Right cardiac atrium (tissue), 5 donors: ENCODE measurements around the gene LDB3. TPM values are rescaled to one million over a fixed set of nuclear protein-coding genes. Genes with fewer than 3 reads are reported as not detected.
A peak's percentile ranks its signal among the peaks of the same experiment; 100 is the strongest.

Experiments
- ATAC-seq, 2 donors: fragments of 200-7000 bp; cut with Tn5 transposase; one replicate each; pipeline versions ENCODE4 v1.8.0 to v1.9.1; 2020; ENCODE audit warnings: moderate library complexity in 2 of 2, mild to moderate bottlenecking in 1 of 2
- DNase-seq, 3 donors: peaks; one replicate each; pipeline ENCODE4 v3.0.0-alpha.2; 2020
- H3K27ac ChIP-seq: one replicate; pipeline ENCODE4 v1.5.1; 2013; ENCODE audit warnings: mild to moderate bottlenecking, low read length, control low read depth, moderate library complexity
- H3K27me3 ChIP-seq: one replicate; pipeline ENCODE4 v1.6.1; 2013; ENCODE audit not compliant: control insufficient read depth, insufficient read depth
- H3K4me1 ChIP-seq: one replicate; pipeline ENCODE4 v1.6.1; 2013; ENCODE audit warnings: low read length; ENCODE audit not compliant: control insufficient read depth, insufficient read depth
- H3K4me3 ChIP-seq: one replicate; pipeline ENCODE4 v1.5.1; 2013; ENCODE audit warnings: low read length, control low read depth
- H3K9me3 ChIP-seq: one replicate; pipeline ENCODE4 v1.6.1; 2013; ENCODE audit warnings: low read length; ENCODE audit not compliant: control insufficient read depth
- WGBS: extraction: QIAGEN DNeasy Blood & Tissue Kit; methylation state at CpG from one replicate; pipeline ENCODE4 v1.1.7; 2013; 5-methylcytosine and 5-hydroxymethylcytosine counted together
- intact Hi-C, 4 donors: fragments of 100-400 bp; cut with DNase I; formaldehyde crosslinking; loops; one replicate each; pipeline versions ENCODE4 v1.11.0 to v1.14.0; 2022 to 2023
- polyA plus RNA-seq: library from polyadenylated mRNA; stranded (reverse); fragments of 200-250 nt; gene quantifications from one replicate; pipeline ENCODE4 v1.2.3, GENCODE V29; 2013
- total RNA-seq, 4 donors: library from RNA; stranded (reverse); fragmentation: NEBNext Ultra II Directional; extraction: Animal tissue kit (Norgen Biotek cat#: 25700); gene quantifications; one replicate each; pipeline ENCODE4 v1.2.1, GENCODE V29; 2021
- donor health status: healthy with polysubstance abuse.
- donor health status: DM: no; HTN: yes; CAD: no.
- donor health status: DM: no; HTN: no; CAD: no.
- donor health status: DM: no; HTN: yes; CAD: no; lungs with severe emphysema.
- donor health status: DM: yes; HTN: yes; CAD: no.

Gene LDB3
- total and polyA plus RNA-seq, 5 donors: 738 to 1,223 (median 953) TPM

DNA sequence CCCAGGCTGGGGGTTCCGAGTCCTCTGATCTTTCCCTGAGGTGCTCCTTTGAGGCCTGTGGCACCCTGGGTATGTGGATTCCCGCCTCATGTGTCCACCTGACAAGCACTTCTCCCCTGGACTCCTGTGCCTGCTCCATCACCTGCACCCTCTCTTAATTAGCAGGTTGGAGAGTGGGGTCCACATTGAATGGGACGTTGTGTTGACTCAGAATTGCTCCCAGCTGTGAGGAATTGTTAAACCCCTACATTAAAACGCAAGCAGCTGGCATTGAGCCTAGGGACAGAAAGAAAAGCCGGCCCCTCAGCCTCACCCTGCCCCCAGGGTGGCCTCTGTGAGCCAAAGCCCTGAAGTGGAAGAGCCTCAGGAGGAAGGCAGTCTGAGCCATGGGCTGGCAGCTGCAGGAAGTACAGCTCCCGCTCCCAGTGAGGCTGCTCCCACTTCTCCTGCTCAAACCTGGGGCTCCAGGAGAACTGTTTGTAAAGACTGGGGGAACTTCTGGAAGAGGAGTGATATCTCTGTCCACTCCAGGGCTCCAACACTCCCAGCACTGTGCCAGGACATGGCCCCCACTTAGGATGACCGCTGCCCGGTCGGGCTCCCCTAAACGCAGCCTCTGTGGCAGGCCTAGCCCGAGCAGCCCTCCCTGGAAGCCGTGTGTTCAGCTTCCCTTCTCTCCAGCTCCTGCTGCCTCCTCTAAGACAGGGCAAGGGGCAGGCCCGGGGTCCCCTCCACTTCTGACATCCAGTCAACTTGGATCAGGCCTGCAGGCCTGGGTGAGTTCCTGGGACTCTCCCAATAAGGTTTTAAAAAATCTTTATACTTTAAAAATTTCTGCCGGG lies 15.7 kb upstream of the LDB3 start:
- DNase-seq: peak in 1 of 3 donors; percentile 55
- peaks cover 12% of the 10 kb centered on the region for H3K4me1 ChIP-seq
- no peak overlapping the region for H3K4me3 ChIP-seq
- WGBS: 69% methylated on average over 14 of the region's 14 CpGs
- no peaks in the 10 kb centered on the region for H3K27me3 ChIP-seq
- intact Hi-C loops: no loop called here
- no peaks in the 10 kb centered on the region for H3K9me3 ChIP-seq
- no peak for ATAC-seq
- no peak overlapping the region for H3K27ac ChIP-seq

DNA sequence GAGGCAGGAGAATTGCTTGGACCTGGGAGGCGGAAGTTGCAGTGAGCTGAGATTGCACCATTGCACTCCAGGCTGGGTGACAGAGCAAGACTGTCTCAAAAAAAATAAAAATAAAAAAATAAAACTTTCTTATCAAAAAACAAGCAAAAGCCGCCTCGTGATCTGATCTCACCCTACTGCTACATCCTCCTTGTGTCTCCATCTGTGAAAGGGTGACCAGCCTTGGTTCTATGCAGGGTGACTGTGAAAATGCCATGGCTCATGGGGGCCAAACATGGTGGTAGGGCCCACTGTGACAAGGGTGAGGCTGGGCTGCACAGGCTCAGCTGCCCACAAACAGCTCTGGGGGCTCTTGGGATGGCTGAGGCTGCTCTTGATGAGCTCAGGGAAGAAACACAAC lies 14.9 kb upstream of the LDB3 start:
- no peak for ATAC-seq
- Histone ChIP-seq H3K4me3 (no peak overlapping the region), H3K9me3 (no peaks in the 10 kb centered on the region), H3K4me1 (peaks cover 12% of the 10 kb centered on the region), H3K27me3 (no peaks in the 10 kb centered on the region), H3K27ac (no peak overlapping the region)
- WGBS: 75% methylated on average over 3 of the region's 3 CpGs
- no peak for DNase-seq
- intact Hi-C loops: no loop called here

DNA sequence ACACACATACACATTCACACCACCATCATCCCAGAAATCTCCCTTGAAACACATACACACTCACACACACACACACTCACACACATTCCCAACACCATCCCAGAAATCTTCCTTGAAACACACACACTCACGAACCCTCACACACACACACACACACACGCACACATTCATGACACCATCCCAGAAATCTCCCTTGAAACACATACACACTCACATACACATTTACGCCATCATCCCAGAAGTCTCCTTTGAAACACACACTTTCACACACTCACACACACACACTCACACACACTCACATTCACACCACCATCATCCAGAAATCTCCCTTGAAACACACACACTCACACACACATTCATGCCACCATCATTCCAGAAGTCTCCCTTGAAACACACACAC lies 14.3 kb upstream of the LDB3 start:
- peaks cover 12% of the 10 kb centered on the region for H3K4me1 ChIP-seq
- H3K9me3 ChIP-seq: no peaks in the 10 kb centered on the region
- H3K4me3 ChIP-seq: no peak overlapping the region
- H3K27me3 ChIP-seq: no peaks in the 10 kb centered on the region
- DNase-seq (no peak), ATAC-seq (no peak)
- H3K27ac ChIP-seq: no peak overlapping the region
- WGBS: 95% methylated on average over 3 of the region's 3 CpGs
- intact Hi-C loops: no loop called here

GRCh38 chr10:86654411-86655172 lies 13.7 kb upstream of the LDB3 start, which contains the start of gene OPN4:
Gene OPN4, plus strand, starts transcription at chr10:86654547. Its CDS starts 237 bp downstream, at chr10:86654784.
- peaks cover 10% of the 10 kb centered on the region for H3K4me1 ChIP-seq
- no peaks in the 10 kb centered on the region for H3K9me3 ChIP-seq
- H3K27ac ChIP-seq: no peak within 1 kb of the TSS
- H3K27me3 ChIP-seq: no peaks in the 10 kb centered on the region
- DNase-seq: no peak
- H3K4me3 ChIP-seq: no peak within 1 kb of the TSS
- intact Hi-C loops: no loop called here
- ATAC-seq: no peak
- WGBS: 88% methylated on average over 17 of the region's 17 CpGs

GRCh38 chr10:86655173-86655540 lies 13.2 kb upstream of the LDB3 start:
- intact Hi-C loops: no loop called here
- H3K9me3 ChIP-seq: no peaks in the 10 kb centered on the region
- no peak for ATAC-seq
- whole genome bisulfite sequencing: 97% methylated on average over 4 of the region's 4 CpGs
- H3K4me3 ChIP-seq: no peak overlapping the region
- H3K4me1 ChIP-seq: peaks cover 7% of the 10 kb centered on the region
- DNase-seq: no peak
- H3K27ac ChIP-seq: no peak overlapping the region
- no peaks in the 10 kb centered on the region for H3K27me3 ChIP-seq

DNA sequence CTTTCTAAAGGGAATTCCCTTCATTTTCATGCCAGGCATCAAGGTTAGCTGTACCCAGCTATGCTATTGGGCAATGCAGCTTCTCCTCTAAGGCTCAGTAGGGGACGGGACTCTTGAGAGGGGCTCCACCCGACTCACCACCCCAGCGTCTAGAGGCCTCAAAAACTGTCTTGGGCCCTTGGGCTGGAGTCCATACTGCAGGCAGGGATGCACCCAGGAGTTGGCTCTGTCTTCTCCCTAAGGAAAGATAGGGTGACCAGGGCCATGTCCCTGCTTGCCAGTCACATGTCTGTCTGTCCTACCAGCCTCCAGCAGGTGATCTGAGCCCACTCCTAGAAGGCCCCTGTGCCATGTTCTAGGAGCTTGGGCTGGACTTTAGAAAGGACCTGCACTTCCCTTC lies 12.7 kb upstream of the LDB3 start:
- ATAC-seq (no peak), DNase-seq (no peak)
- whole genome bisulfite sequencing: 95% methylated on average over 3 of the region's 3 CpGs
- H3K27me3 ChIP-seq: no peaks in the 10 kb centered on the region
- no peaks in the 10 kb centered on the region for H3K9me3 ChIP-seq
- H3K27ac ChIP-seq: no peak overlapping the region
- H3K4me1 ChIP-seq: peaks cover 7% of the 10 kb centered on the region
- intact Hi-C loops: no loop called here
- no peak overlapping the region for H3K4me3 ChIP-seq

GRCh38 chr10:86657011-86657395 lies 11.3 kb upstream of the LDB3 start:
- ATAC-seq (no peak), DNase-seq (no peak)
- no peaks in the 10 kb centered on the region for H3K9me3 ChIP-seq
- WGBS: 90% methylated on average over 8 of the region's 8 CpGs
- H3K27me3 ChIP-seq: no peaks in the 10 kb centered on the region
- no peak overlapping the region for H3K4me3 ChIP-seq
- H3K27ac ChIP-seq: no peak overlapping the region
- peaks cover 6% of the 10 kb centered on the region for H3K4me1 ChIP-seq
- intact Hi-C loops: no loop called here

DNA sequence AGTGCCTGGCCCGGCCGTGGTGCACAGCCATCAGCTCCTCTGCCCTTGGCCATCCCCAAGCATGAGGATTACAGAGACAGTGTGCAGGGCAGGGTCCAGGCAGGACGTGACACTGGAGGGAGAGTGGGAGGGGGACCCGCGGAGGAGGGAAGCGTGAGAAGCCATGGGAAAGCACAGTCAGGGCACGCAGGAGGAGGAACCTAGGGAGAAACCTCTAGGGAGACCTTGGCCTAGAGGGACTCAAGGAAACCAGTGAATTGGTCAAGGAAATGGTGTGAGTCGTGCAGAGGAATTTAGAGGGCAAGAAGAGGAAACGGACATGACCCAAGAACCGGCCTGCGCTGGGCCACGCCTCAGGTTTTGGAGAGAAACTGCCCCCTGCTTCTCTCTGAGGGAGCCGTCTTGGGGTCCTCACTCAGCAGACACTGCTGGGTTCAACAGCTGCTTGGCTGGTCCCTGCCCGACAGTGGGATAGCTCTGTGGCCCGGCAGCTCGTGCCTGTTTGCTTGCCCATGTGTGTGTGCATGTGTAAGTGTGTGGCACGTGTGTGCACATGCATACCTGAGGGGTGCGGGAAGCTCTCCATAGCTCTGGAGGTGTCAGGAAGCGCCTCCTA lies 10.8 kb upstream of the LDB3 start:
- H3K4me3 ChIP-seq: no peak overlapping the region
- H3K27ac ChIP-seq: no peak overlapping the region
- peak in 2 of 3 donors; percentile 36 to 54 for DNase-seq
- H3K27me3 ChIP-seq: no peaks in the 10 kb centered on the region
- intact Hi-C loops: no loop called here
- ATAC-seq: no peak
- 71% methylated on average over 19 of the region's 19 CpGs for WGBS
- H3K4me1 ChIP-seq: peaks cover 6% of the 10 kb centered on the region
- no peaks in the 10 kb centered on the region for H3K9me3 ChIP-seq

DNA sequence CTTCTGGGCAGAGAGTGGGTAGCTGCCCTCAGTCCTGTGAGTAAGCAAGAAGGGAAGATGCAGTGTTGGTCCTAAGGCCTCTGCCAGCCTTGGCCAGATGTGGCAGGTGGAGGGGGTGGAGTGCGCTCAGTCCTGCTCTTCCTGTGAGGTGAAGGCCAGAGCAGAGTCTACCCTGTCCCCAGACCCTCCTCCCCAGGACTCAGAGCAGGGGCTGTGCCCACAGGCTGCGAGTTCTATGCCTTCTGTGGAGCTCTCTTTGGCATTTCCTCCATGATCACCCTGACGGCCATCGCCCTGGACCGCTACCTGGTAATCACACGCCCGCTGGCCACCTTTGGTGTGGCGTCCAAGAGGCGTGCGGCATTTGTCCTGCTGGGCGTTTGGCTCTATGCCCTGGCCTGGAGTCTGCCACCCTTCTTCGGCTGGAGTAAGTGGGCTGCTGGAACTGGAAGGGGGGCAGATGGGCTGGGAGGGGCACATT lies 10.0 kb upstream of the LDB3 start:
- no peaks in the 10 kb centered on the region for H3K27me3 ChIP-seq
- no peak overlapping the region for H3K27ac ChIP-seq
- peak in 2 of 3 donors; percentile 54 to 68 for DNase-seq
- 77% methylated on average over 12 of the region's 12 CpGs for WGBS
- H3K4me3 ChIP-seq: no peak overlapping the region
- peaks cover 6% of the 10 kb centered on the region for H3K4me1 ChIP-seq
- no peaks in the 10 kb centered on the region for H3K9me3 ChIP-seq
- intact Hi-C loops: no loop called here
- no peak for ATAC-seq

DNA sequence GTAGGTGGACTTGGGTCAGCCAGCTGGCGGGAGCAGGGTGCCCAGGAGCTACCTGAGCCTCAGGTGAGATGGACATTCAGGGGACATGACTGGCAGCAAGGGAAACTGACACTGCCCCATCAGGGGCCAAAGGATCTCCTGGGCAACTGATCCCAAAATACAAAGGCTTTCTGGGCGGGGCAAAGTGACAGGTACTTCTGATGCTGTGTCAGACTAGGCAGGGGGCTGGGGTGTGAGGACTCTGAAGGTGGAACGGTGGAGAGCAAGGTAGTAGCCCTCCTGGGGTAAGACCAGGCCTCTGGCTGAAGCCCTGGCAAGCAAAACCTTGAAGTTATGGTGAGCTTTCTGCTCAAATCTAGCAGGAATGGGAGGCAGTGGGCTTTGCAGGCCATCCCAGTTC lies 9.6 kb upstream of the LDB3 start:
- DNase-seq: no peak

DNA sequence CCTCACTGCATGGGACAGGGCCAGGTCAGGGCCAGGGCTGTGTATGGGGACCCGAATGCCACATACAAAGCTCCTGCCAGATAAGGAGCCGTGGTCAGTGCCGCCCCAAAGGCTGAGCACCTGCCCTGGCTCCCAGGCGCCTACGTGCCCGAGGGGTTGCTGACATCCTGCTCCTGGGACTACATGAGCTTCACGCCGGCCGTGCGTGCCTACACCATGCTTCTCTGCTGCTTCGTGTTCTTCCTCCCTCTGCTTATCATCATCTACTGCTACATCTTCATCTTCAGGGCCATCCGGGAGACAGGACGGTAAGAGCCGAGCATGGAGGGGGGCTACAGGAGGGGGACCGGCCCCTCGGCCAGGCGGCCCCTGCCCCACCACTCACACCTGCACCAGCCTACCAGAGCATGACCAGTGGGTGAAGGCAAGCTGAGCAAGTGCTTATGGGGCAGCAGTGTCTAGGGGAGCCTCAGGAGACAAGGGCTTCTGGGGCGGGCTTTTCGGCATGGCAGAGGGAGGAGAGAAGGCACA lies 9.1 kb upstream of the LDB3 start:
- peak in 1 of 3 donors; percentile 50 for DNase-seq

More for the DNA sequence above, 9.6 kb upstream of the LDB3 start:
- WGBS: 53% methylated on average over 3 of the region's 3 CpGs
- no peaks in the 10 kb centered on the region for H3K27me3 ChIP-seq
- intact Hi-C loops: no loop called here
- H3K4me1 ChIP-seq: peaks cover 10% of the 10 kb centered on the region
- H3K27ac ChIP-seq: no peak overlapping the region
- H3K9me3 ChIP-seq: no peaks in the 10 kb centered on the region
- no peak for ATAC-seq
- H3K4me3 ChIP-seq: no peak overlapping the region

More for the DNA sequence above, 9.1 kb upstream of the LDB3 start:
- no peaks in the 10 kb centered on the region for H3K27me3 ChIP-seq
- peaks cover 12% of the 10 kb centered on the region for H3K4me1 ChIP-seq
- intact Hi-C loops: no loop called here
- no peak overlapping the region for H3K27ac ChIP-seq
- H3K4me3 ChIP-seq: no peak overlapping the region
- WGBS: 86% methylated on average over 19 of the region's 19 CpGs
- ATAC-seq: no peak
- H3K9me3 ChIP-seq: no peaks in the 10 kb centered on the region
